B cell (primary cell): ENCODE measurements around the gene BCL2.

Source experiments
- CTCF ChIP-seq: fragments of 200-600 bp; IDR thresholded peaks from one replicate; pipeline ENCODE4 v1.8.0; 2022; ENCODE audit warnings: antibody characterized with exemption, mild to moderate bottlenecking
- EZH2 ChIP-seq: IDR thresholded peaks from 2 replicates; pipeline ENCODE4 v1.6.1; 2012; ENCODE audit warnings: borderline replicate concordance, low read depth, mild to moderate bottlenecking, moderate library complexity, low read length; ENCODE audit not compliant: insufficient read depth, poor library complexity, severe bottlenecking

- TF ChIP-seq CTCF (no peak), EZH2 (no peak)
These were observed 4.4 kb downstream of the BCL2 start for GRCh38 chr18:63315131-63315662.
